GM12878 (cell line): ENCODE data around the gene NCKAP5. TPM values are rescaled to one million over a fixed set of nuclear protein-coding genes. Genes with fewer than 3 reads are reported as not detected.

Experiments
- BMI1 ChIP-seq: fragments of 450-650 bp; IDR thresholded peaks from 2 replicates; pipeline ENCODE4 v1.6.1; 2016; ENCODE audit warnings: mild to moderate bottlenecking, moderate library complexity, borderline replicate concordance
- CBX3 ChIP-seq: fragments of 200-600 bp; sonication (generic); IDR thresholded peaks from 2 replicates; pipeline ENCODE4 v1.6.1; 2016; ENCODE audit warnings: low read depth, borderline replicate concordance
- CHD4 ChIP-seq: fragments of 200-600 bp; sonication (generic); IDR thresholded peaks from 2 replicates; pipeline ENCODE4 v1.6.1; 2016; ENCODE audit warnings: mild to moderate bottlenecking
- E4F1 ChIP-seq: fragments of 450-650 bp; IDR thresholded peaks from 2 replicates; pipeline ENCODE4 v1.6.1; 2018; ENCODE audit warnings: borderline replicate concordance, mild to moderate bottlenecking; ENCODE audit not compliant: partially characterized antibody
- ETV6 ChIP-seq, 2 experiments: fragments of 450-650 bp in 1 of 2; IDR thresholded peaks in 1 of 2; conservative IDR thresholded peaks in 1 of 2; 2 replicates each; pipeline ENCODE4 v1.6.1; 2014; ENCODE audit warnings: antibody characterized with exemption in 1 of 2, borderline replicate concordance in 1 of 2, low read depth in 1 of 2, mild to moderate bottlenecking in 1 of 2, moderate library complexity in 1 of 2
- HDGF ChIP-seq: fragments of 450-650 bp; IDR thresholded peaks from 2 replicates; pipeline ENCODE4 v1.6.1; 2016; ENCODE audit warnings: antibody characterized with exemption
- IKZF1 ChIP-seq: fragments of 450-650 bp; conservative IDR thresholded peaks from 2 replicates; pipeline ENCODE4 v1.6.1; 2017; ENCODE audit warnings: antibody characterized with exemption, mild to moderate bottlenecking
- IRF4 ChIP-seq: IDR thresholded peaks from 2 replicates; pipeline ENCODE4 v1.6.1; 2011; ENCODE audit warnings: low read depth, low read length
- KLF5 ChIP-seq: fragments of 450-650 bp; IDR thresholded peaks from 2 replicates; pipeline ENCODE4 v1.6.1; 2014; ENCODE audit warnings: mild to moderate bottlenecking; ENCODE audit not compliant: partially characterized antibody
- NBN ChIP-seq: fragments of 450-650 bp; IDR thresholded peaks from 2 replicates; pipeline ENCODE4 v1.6.1; 2016
- NFIC ChIP-seq: IDR thresholded peaks from 2 replicates; pipeline ENCODE4 v1.6.1; 2012; ENCODE audit warnings: low read depth, mild to moderate bottlenecking, inconsistent platforms, low read length, moderate library complexity
- NFXL1 ChIP-seq: fragments of 450-650 bp; IDR thresholded peaks from 2 replicates; pipeline ENCODE4 v1.6.1; 2017; ENCODE audit warnings: antibody characterized with exemption, mild to moderate bottlenecking, borderline replicate concordance
- NRF1 ChIP-seq: conservative IDR thresholded peaks from 2 replicates; pipeline ENCODE4 v1.6.1; 2011; ENCODE audit warnings: mild to moderate bottlenecking, low read depth, low read length, improper control_type of control experiment
- PAX5 ChIP-seq: IDR thresholded peaks from 2 replicates; pipeline ENCODE4 v1.6.1; 2011; ENCODE audit warnings: low read depth, low read length, borderline replicate concordance
- POLR2A ChIP-seq: IDR thresholded peaks from 2 replicates; pipeline ENCODE4 v1.6.1; 2011; ENCODE audit warnings: low read depth, mild to moderate bottlenecking, low read length
- POLR2AphosphoS2 ChIP-seq: IDR thresholded peaks from 2 replicates; pipeline ENCODE4 v1.6.1; 2011; ENCODE audit warnings: low read depth, mild to moderate bottlenecking, low read length, improper control_type of control experiment, moderate library complexity
- POLR2AphosphoS5 ChIP-seq: IDR thresholded peaks from 2 replicates; pipeline ENCODE4 v1.6.1; 2011; ENCODE audit warnings: mild to moderate bottlenecking, low read length, inconsistent platforms
- SIN3A ChIP-seq: IDR thresholded peaks from 2 replicates; pipeline ENCODE4 v1.6.1; 2012; ENCODE audit warnings: low read depth, low read length, improper control_type of control experiment
- SIX5 ChIP-seq: IDR thresholded peaks from 2 replicates; pipeline ENCODE4 v1.6.1; 2011; ENCODE audit warnings: mild to moderate bottlenecking, low read depth, low read length, moderate library complexity; ENCODE audit not compliant: severe bottlenecking
- SMAD5 ChIP-seq: IDR thresholded peaks from 2 replicates; pipeline ENCODE4 v1.6.1; 2016; ENCODE audit warnings: antibody characterized with exemption, low read depth
- SP1 ChIP-seq: IDR thresholded peaks from one replicate; pipeline ENCODE4 v1.6.1; 2011; ENCODE audit warnings: low read depth, low read length
- STAT1 ChIP-seq: fragments of 450-650 bp; conservative IDR thresholded peaks from 2 replicates; pipeline ENCODE4 v1.6.1; 2014; ENCODE audit warnings: antibody characterized with exemption, mild to moderate bottlenecking
- TAF1 ChIP-seq: IDR thresholded peaks from 2 replicates; pipeline ENCODE4 v1.6.1; 2011; ENCODE audit warnings: mild to moderate bottlenecking, low read depth, low read length, borderline replicate concordance
- TCF12 ChIP-seq: IDR thresholded peaks from 2 replicates; pipeline ENCODE4 v1.6.1; 2011; ENCODE audit warnings: low read depth, mild to moderate bottlenecking, low read length
- TCF3 ChIP-seq: IDR thresholded peaks from 2 replicates; pipeline ENCODE4 v1.6.1; 2012; ENCODE audit warnings: low read depth, mild to moderate bottlenecking, low read length, borderline replicate concordance; ENCODE audit not compliant: insufficient read depth
- USF2 ChIP-seq: IDR thresholded peaks from 2 replicates; pipeline ENCODE4 v1.6.1; 2011; ENCODE audit warnings: low read depth, low read length, improper control_type of control experiment, borderline replicate concordance
- ZNF592 ChIP-seq: fragments of 450-650 bp; IDR thresholded peaks from 2 replicates; pipeline ENCODE4 v1.6.1; 2017; ENCODE audit warnings: mild to moderate bottlenecking, moderate library complexity
- polyA plus RNA-seq, 11 experiments: library from polyadenylated mRNA; depleted of rRNA in 4 of 11; unstranded in 6 of 11; stranded (reverse) in 5 of 11; fragments of >200 nt; fragmentation: Nextera tagmentation in 4 of 11; fragmentation: Illumina TruSeq in 1 of 11; extraction: Ambion mirVana in 4 of 11; extraction: Trizol in 1 of 11; gene quantifications; 1 replicate in 1 of 11; 2 replicates in 10 of 11; pipeline versions ENCODE4 v1.2.1 to v1.2.3, GENCODE V29; 2011 to 2016; ENCODE audit warnings: inconsistent platforms in 2 of 11, missing spikeins in 2 of 11, low read depth in 1 of 11
- total RNA-seq, 4 experiments: library from RNA; depleted of rRNA in 3 of 4; stranded (reverse); fragments of >200 nt in 3 of 4; fragmentation: Illumina TruSeq in 1 of 4; extraction: Trizol in 1 of 4; gene quantifications; 2 replicates each; pipeline versions ENCODE4 v1.2.1 to v1.2.3, GENCODE V29; 2013 to 2021

NCKAP5 gene
- total and polyA plus RNA-seq, 10 of the 15 experiments (the other 5 are each of a cell fraction or from before 2014, with no cell fraction given): 0.06 to 0.44 (median 0.16) TPM

- TF ChIP-seq STAT1: no peak
- TF ChIP-seq TAF1: no peak
- TF ChIP-seq NFXL1: no peak
- TF ChIP-seq POLR2AphosphoS5: no peak
- TF ChIP-seq TCF3: no peak
- no peak for TF ChIP-seq ZNF592
- no peak for TF ChIP-seq ETV6 (conservative IDR thresholded peaks at IDR 0.05 in 1 of 2, IDR thresholded peaks at IDR 0.05 in 1 of 2; ENCODE audit: borderline replicate concordance in 1 of 2, low read depth in 1 of 2)
- TF ChIP-seq IKZF1: peak; percentile 75
- no peak for TF ChIP-seq NRF1
- TF ChIP-seq SMAD5: no peak
- no peak for TF ChIP-seq NFIC
- no peak for TF ChIP-seq POLR2A
- TF ChIP-seq NBN: 0 out of 2 replicates have a peak, but pooled peaks have one; percentile 41
- no peak for TF ChIP-seq SP1
- no peak for TF ChIP-seq SIN3A
- TF ChIP-seq USF2: no peak
- peak; percentile 64; the same call in 1 of the 2 replicates for TF ChIP-seq BMI1
- no peak for TF ChIP-seq HDGF
- no peak for TF ChIP-seq SIX5
- TF ChIP-seq E4F1: peak; percentile 24
- TF ChIP-seq TCF12: no peak
- TF ChIP-seq IRF4: no peak
- TF ChIP-seq CBX3: no peak
- no peak for TF ChIP-seq CHD4
- TF ChIP-seq KLF5: no peak
- no peak for TF ChIP-seq POLR2AphosphoS2
- no peak for TF ChIP-seq PAX5
These were observed 631.5 kb downstream of the NCKAP5 start (continued) for GRCh38 chr2:132936791-132937190.
